H54 (cell line): ENCODE results near the gene POLR1B.
A peak's percentile ranks its signal among the peaks of the same experiment; 100 is the strongest.

ENCODE experiments used
- DNase-seq: peaks from one replicate; pipeline ENCODE4 v3.0.0; 2011; ENCODE audit warnings: low spot score, mixed read lengths; ENCODE audit not compliant: insufficient read length
- FAIRE-seq: peaks from 3 replicates; lab custom pipeline; 2011; peaks lifted over from hg19 to GRCh38; lab: Jason Lieb, UNC
- POLR2A ChIP-seq: IDR thresholded peaks from 2 replicates; pipeline ENCODE4 v1.6.1; 2011; ENCODE audit warnings: low read depth, mild to moderate bottlenecking, low read length

Gene POLR1B

DNA sequence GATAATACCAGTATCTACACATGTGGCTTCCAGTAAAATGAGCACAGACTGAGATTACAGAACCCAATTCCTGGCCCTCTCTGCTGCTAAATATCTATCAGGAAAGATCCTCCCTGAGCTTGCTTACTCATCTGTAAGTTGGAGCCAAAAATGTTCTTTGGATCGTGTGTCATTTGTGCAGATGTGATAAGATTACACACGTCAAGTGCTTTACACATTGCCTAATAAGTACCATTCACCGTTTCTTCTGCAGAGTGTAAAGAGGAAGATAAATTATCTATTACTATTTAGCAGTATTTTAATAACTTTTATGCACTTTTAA, 80.2 kb downstream of the POLR1B start:
- FAIRE-seq (no peak), DNase-seq (no peak)
- no peak for TF ChIP-seq POLR2A

DNA sequence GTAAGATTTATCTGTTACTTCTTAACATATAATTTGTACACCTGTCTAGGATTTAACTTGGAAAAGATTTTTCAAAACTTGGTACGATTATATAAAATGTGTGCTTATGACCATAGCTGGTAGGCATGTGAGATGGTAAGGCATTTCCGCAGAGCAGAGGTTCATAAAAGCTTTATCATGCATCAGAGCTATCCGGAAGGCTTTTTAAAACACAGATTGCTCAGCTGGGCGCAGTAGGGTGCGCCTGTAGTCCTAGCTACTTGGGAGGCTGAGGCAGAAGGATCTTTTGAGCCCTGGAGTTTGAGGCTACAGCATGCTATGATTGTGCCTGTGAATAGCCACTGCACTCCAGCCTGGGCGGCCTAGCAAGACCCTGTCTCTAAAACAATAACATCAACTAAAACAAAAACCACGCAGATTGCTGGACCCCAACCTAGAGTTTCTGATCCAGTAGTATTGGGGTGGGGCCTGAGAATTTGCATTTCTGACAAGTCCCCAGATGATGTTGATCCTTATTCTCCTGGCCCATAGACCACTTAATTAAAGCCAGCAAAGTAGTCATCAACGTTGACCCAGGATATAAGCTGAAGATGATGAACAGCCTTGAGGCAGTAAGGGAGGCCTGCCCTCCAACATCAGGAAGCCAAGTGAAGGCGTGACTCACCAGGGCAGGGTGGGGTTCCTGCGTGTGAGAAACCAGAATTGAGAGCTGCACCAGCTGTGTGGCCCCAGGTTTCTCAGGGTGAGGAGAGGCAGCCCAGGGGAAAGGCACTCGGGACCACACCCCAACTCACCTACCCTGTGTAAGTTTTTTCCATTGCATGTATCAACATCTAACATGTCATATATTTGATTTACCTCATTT, 81.9 kb downstream of the POLR1B start:
- DNase-seq (no peak), FAIRE-seq (peak; percentile 88)
- TF ChIP-seq POLR2A = no peak

DNA sequence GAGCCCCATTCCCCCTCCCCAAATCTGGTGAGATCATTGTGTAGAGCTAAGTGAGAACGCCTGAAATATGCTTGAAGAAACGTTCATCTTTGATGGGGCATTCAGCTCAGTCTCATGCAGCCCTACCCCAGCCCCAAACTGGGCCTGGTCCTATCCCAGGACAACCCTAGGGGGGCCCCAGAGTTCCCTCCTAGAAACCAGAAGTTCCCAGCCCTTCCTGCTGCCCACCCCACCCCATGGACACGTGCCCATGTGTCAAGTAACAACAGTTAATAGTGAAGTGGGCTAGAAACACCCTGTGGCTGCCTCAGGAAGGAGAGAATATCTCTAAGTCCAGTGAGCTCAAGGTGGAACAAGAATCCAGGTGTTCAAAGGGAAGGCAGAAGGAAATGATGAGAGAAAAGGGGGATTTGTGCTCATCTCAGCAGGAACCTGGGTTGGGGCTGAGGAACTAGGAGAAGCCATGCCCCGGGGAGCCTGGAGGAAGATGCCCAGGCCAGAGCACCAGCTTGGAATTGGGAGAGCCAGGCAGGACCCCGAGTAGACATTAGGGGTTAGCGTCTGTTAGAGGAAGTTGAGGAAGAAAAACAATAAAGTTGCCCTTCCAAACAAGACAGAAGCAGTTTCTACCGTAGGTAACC, 83.3 kb downstream of the POLR1B start:
- FAIRE-seq = no peak
- no peak for TF ChIP-seq POLR2A

DNA sequence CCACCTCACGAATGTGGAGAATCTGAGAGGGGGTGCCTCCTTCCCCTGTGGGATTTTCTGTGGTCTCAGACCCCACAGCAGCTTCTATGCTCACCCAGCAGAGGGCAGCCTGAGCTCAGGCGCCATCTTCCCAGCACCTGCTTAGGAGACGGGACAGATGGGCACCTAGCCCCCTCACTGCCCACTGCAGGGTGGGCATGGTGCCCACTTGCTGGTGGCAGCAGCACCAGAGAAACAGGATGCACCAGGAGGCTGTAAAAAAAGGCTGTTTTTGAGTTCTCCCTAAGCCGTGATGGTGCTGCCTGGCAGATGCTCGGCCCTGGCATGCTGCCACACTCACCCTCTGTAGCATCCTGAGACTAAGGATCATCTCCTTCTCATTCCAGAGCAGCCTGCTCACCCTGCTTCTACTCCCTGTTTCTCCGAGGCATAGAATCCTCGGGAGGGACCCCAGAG, 84.4 kb downstream of the POLR1B start:
- FAIRE-seq (no peak), DNase-seq (no peak)
- TF ChIP-seq POLR2A = no peak

More for the DNA sequence above, 83.3 kb downstream of the POLR1B start:
- no peak for DNase-seq
